HUDEP-2 (cell line): ENCODE results near the gene ASPG.
A peak's percentile ranks its signal among the peaks of the same experiment; 100 is the strongest.

Source experiments
- DNase-seq, 76 experiments: peaks; one replicate each; lab custom pipeline; 2025; ENCODE audit not compliant: unreplicated experiment in 76 of 76; lab: John Stamatoyannopoulos, UW

Gene ASPG

GRCh38 chr14:104157016-104157928 is 71.8 kb downstream of the ASPG start:
- DNase-seq: no peak

- peak in 75 of 76 experiments; percentile 69 to 97 (median 94) for DNase-seq
These were observed 73.6 kb downstream of the ASPG start for GRCh38 chr14:104158827-104159798.

GRCh38 chr14:104159990-104160389 is 74.5 kb downstream of the ASPG start:
- no peak for DNase-seq

- peak in 6 of 76 experiments; percentile 6 to 23 (median 18) for DNase-seq
These were observed 76.3 kb downstream of the ASPG start for GRCh38 chr14:104161602-104162367.

- DNase-seq: peak in 20 of 76 experiments; percentile 7 to 59 (median 29)
These were observed 77.0 kb downstream of the ASPG start for GRCh38 chr14:104162495-104162894.

- no peak for DNase-seq
These were observed 78.0 kb downstream of the ASPG start for GRCh38 chr14:104163541-104163940.

GRCh38 chr14:104164041-104164440 is 78.5 kb downstream of the ASPG start:
- DNase-seq: no peak

- no peak for DNase-seq
These were observed 79.0 kb downstream of the ASPG start for GRCh38 chr14:104164512-104164911.
